ENCODE data around the gene CCDC138. TPM values are rescaled to one million over a fixed set of nuclear protein-coding genes. Genes with fewer than 3 reads are reported as not detected.

CCDC138 gene
- total RNA-seq, 1 donor from 2014 or later: 1.00 TPM

DNA sequence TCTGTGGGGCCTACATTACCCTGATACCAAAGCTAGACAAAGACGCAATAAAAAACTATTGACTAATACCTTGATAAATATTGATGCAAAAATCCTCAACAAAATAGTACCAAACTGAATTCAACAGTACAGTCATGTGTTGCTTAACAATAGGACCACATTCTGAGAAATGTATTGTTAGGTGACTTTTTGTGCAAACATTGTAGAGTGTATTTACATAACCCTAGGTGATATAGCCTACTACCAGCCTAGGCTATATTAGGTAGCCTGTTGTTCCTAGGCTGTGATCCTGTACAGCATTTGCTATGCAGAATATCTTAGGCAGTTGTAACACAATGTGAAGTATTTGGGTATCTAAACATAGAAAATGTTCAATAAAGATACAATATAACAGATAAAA lies 36.7 kb downstream of the CCDC138 start:
- ATAC-seq (ENCODE audit: poor library complexity) (no peak), DNase-seq (no peak)
- intact Hi-C loops (cut with DNase I): no loop called here

DNA sequence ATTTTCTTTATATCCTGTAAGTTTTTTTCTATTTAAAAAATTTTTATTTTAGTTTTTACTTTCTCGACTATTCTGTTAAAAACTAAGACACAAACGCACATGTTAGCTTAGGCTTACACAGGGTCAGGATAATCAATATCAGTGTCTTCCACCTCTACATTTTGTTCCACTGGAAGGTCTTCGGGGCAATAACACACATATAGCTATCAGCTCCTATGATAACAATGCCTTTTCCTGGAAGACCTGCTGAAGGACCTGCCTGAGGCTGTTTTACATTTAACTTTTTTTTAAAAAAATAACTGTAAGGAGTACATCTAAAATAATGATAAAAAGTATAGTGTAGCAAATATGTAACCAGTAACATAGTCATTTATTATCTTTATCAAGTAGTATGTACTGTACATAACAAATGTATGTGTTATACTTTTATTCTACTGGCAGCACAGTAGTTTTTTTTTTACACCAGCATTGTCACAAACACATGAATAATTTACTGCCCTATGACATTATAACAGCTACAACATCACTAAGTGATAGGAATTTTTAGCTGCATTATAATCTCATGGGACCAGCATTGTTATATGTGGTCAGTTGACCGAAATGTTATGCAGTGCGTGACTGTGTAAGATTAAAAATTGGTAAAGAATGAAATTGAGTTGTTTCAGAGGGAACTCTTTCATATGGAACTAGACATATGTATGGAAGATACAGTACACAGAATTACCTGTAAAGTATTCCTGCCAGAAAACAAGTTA lies 37.9 kb downstream of the CCDC138 start:
- DNase-seq (no peak), ATAC-seq (ENCODE audit: poor library complexity) (no peak)
- intact Hi-C loops (cut with DNase I): no loop called here

DNA sequence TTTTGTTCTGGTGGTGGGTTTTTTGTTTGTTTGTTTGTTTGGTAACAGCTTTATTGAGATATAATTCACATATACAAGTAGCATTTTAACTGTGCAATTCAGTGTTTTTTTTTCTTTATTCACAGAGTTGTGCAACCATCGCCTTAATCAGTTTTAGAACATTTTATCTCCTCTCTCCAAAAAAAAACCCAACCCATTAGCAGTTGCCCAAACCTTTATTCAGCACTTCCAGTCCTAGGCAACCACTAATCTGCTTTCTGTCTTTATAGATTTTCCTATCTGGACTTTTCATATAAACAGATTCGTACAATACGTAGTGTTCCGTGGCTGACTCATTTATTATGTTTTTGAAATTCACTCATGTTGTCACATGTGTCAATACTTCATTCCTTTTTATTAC lies 38.7 kb downstream of the CCDC138 start:
- intact Hi-C loops (cut with DNase I): no loop called here
- no peak for DNase-seq
- no peak for ATAC-seq (ENCODE audit: poor library complexity)

DNA sequence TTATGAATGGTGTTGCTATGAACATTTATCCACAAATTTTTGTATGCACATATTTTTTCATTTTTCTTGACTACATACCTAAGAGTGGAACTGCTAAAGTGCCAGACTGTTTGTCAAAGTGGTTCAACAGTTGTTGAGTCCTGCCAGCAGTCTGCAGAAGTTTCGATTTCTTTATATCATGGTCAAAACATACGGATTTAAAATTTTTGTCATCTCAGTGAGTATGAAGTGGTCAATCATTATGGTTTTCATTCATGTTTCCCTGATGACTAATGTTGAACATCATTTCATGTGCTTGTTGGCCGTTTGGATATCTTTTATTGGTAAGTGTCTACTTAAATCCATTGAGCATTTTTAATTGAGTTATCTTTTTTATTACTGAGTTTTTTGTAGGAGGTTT lies 39.2 kb downstream of the CCDC138 start:
- no peak for ATAC-seq (ENCODE audit: poor library complexity)
- DNase-seq: no peak
- intact Hi-C loops (cut with DNase I): no loop called here

DNA sequence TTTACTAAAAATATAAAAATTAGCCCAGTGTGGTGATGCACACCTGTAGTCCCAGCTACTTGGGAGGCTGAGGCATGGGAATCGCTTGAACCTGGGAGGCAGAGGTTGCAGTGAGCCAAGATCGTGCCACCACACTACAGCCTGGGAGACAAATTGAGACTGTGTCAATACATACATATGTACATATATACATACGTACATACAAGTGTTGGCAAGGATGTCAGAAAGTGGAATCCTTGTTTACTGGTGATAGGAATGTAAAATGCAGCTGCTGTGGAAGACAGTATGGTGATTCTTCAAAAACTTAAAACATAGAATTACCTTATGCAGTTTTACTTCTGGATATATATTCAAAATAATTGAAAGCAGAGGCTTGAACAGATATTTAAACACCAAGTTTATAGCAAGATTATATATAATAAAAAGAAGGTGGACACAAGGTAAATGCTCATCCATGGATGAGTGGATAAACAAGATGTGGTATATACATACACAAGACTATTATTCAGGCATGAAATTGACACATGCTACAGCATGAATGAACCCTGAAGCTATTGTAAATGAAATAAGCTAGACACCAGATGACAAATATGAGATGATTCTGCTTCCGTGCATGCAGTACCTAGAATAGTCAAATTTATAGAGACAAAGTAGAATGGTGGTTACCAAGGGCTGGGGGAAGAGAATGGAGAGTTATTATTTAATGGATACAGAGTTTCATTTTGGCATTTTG lies 43.2 kb downstream of the CCDC138 start:
- intact Hi-C loops (cut with DNase I): no loop called here
- ATAC-seq (ENCODE audit: poor library complexity) (no peak), DNase-seq (no peak)

DNA sequence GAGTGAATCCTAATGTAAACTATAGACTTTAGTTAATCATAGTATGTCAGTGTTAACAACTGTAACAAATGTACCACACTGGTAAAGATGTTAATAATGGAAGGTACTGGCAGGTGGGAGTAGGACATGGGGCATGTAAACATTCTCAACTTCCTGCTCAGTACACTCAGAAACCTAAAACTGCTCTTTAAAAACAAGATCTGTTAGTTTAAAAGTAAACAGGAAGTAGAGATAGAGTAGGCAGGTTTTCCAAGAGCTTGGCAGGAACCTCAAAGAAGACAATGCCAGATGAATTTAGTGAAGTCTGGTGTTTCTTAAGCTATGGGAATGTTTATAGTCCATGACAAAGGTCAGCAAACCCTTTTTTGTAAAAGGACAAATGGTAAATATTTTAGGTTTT lies 46.6 kb downstream of the CCDC138 start:
- no peak for DNase-seq
- no peak for ATAC-seq (ENCODE audit: poor library complexity)
- intact Hi-C loops (cut with DNase I): no loop called here

DNA sequence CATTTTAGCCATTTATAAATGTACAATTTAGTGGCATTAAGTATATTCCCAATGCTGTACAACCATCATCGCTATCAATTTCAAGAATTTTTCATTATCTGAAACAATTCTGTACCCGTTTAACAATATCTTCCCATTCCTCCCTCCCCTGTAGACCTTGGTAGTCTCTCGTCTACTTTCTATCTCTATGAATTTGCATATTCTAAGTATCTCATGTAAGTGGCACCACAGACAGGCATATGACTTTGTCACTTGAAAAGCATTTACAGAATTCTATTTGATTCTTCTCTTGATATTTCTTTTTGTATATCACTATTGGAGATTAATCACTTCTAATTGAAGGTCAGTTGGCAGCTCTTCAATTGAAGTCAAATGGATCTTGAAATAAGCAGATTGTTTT lies 48.0 kb downstream of the CCDC138 start:
- ATAC-seq (ENCODE audit: poor library complexity): no peak
- DNase-seq: no peak
- intact Hi-C loops (cut with DNase I): no loop called here

DNA sequence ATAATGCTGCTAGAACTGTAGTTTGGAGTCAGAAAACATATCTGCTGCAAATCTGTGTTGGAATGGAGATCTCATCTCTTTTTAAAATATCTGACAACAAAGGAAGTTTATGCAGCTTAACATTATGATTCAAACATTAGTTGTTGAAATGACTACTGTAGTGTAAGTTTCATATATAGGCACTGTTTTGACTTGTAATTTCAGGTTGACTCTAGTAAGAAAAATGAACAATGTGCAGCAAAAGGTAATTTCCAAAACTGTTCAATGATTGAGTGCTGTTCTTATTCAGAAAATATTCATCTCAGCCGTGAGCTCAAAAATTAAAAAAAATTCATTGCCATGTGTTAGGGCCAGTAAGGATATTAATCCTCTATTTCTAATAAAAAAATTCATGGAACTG lies 48.5 kb downstream of the CCDC138 start:
- no peak for DNase-seq
- intact Hi-C loops (cut with DNase I): no loop called here
- no peak for ATAC-seq (ENCODE audit: poor library complexity)

DNA sequence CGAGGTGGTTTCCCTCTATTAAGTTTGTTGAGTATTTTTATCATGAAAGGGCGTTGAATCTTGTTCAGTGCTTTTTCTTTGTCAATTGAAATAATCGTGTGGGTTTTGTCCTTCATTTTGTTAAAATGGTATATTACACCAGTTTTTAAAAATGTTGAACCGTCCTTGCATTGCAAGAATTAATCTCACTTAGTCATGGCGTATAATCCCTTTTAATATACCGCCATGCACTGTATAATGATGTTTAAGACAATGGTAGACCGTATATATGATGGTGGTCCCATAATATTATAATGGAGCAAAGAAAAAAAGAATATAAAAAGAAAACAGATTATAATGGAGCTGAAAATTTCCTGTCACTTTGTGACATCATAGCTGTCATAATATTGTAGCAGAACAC lies 50.6 kb downstream of the CCDC138 start:
- no peak for ATAC-seq (ENCODE audit: poor library complexity)

DNA sequence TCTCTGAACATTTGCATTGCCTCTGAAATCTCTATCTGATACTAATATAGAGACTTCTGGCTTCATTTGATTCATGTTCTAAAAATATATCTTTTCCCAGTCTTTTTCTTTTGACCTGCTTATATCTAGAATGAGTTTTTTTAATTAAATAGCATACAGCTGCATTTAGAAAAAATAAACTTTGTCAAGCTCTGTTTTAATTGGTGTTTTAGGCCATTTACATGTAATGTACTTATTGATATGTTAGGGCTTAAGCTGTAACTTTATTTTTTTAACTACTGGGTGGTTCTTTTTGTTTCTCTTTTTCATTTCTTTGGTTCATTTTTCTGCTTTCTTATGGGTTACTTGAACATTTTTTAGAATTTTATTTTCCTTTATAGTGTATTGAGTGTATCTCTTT lies 54.9 kb downstream of the CCDC138 start:
- no peak for ATAC-seq (ENCODE audit: poor library complexity)
- intact Hi-C loops (cut with DNase I): no loop called here
- DNase-seq: no peak

More for the DNA sequence above, 50.6 kb downstream of the CCDC138 start:
- DNase-seq: no peak
- intact Hi-C loops (cut with DNase I): no loop called here

DNA sequence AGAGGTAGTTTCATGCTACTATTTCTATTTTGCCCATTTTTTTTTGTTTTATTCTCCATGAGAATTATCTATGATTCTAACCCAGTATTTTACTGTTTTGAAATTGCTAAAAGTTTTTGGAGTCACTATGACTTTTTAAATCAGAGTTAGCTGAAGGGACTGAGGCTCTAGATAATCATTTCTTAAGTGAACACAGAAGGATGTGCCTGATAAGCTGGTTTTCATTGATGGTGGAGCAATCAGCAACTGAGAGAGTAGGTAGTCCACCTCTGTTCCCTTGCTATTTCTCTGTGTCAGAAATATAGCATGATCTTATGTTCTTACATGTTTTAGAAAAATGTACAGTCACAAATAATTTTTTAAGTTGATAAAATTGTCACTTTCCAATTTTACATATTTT lies 59.4 kb downstream of the CCDC138 start:
- intact Hi-C loops (cut with DNase I): no loop called here
- ATAC-seq (ENCODE audit: poor library complexity) (no peak), DNase-seq (no peak)

DNA sequence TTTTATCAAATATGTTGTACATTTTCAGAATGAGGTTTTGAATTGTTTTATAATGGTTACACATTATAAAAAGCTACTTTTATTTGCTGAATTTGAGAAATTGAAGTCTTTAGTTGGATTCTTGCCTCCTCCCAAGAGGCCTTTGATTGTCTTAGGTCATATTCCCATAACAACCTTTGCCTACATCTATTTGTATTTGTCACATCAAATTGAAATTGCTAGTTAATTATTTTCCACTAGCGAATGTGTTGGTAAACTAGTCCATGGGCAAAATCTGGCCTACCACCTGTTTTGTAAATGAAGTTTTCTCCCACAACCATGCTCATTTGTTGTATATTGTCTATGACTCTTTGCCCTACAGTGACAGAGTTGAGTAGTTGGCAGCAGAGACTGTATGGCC lies 60.4 kb downstream of the CCDC138 start:
- intact Hi-C loops (cut with DNase I): no loop called here
- DNase-seq (no peak), ATAC-seq (ENCODE audit: poor library complexity) (no peak)

DNA sequence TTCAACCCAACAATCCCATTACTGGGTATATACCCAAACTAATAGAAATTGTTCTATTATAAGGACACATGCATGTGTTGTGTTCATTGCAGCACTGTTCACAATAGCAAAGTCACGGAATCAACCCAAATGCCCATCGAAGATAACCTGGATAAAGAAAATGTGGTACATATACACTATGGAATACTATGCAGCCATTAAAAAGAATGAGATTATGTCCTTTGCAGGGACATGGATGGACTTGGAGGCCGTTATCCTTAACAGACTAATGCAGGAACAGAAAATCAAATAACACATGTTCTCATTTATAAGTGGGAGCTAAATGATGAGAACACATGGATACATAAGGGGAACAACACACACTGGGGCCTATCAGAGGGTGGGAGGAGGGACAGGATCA lies 65.8 kb downstream of the CCDC138 start:
- intact Hi-C loops (cut with DNase I): no loop called here
- ATAC-seq (ENCODE audit: poor library complexity): no peak
- DNase-seq: no peak

DNA sequence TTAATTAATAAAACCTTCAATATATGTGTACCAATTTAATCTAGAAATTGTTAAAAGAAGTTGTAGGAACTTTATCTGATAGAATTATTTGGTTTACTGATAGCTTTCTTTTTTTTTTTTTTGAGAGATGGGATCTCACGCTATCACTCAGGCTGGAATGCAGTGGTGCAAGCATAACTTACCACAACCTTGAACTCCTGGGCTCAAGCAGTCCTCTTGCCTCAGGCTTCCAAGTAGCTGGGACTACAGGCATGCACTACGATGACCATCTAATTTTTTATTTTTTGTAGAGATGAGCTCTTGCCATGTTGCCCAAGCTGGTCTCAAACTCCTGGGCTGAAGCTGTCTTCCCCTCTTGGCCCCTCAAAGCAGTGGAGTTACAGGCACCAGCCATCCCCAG lies 66.8 kb downstream of the CCDC138 start:
- DNase-seq: no peak
- ATAC-seq (ENCODE audit: poor library complexity): no peak
- intact Hi-C loops (cut with DNase I): no loop called here

DNA sequence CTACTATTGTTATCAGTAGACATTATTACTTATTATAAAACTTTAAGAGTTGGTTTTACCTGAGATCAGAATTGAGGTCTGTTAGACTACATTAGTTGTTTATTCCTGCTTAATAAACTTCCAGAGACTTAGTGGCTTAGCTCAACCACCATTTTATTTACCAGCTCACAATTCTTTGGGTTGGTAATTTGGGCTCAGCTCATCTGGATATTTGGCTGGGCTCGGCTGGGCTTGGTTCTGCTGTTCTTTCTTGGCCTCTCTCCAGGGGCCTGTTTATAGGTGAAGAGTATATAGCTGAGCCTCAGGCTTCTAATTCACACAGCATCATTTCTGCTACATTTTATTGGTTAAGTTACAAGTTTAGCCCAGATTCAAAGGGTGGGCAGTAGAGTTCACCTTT lies 67.9 kb downstream of the CCDC138 start:
- intact Hi-C loops (cut with DNase I): no loop called here
- no peak for ATAC-seq (ENCODE audit: poor library complexity)

DNA sequence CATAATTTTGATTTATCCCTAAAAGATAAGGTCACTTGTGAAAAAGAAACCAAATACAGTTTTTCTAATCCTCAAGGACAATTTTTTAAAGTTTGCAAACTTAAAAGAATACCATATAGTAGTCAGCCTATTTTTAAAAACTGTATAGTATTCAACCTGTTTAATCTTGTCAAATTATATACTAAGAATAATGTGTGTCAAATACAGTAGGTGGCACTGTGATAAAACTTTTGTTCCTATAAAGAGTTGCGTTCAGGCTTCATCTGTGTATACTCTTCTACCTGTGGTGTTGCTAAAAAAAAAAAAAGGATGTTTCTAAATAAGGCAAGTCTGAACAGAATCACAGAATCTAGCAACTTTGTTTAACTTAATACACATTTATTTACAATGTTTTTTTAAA lies 68.6 kb downstream of the CCDC138 start:
- intact Hi-C loops (cut with DNase I): loop anchor here (5.0 kb wide), 1 partner anchor 132 kb away; the partner anchor contains the start of gene EDAR
- DNase-seq (no peak), ATAC-seq (ENCODE audit: poor library complexity) (peak; percentile 62)

More for the DNA sequence above, 67.9 kb downstream of the CCDC138 start:
- DNase-seq: no peak

DNA sequence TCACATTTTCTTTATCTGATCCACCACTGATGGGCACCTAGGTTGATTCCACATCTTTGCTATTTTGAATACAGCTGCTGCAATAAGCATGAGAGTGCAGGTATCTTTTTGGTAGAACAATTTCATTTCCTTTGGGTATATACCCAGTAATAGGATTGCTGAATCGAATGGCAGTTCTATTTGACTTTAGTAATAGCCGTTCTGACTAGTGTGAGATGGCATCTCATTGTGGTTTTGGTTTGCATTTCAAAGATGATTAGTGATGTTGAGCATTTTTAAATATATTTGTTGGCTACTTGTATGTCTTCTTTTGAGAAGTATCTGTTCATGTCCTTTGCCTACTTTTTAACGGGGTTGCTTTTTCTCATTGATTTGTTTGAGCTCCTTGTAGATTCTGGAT lies 72.3 kb downstream of the CCDC138 start:
- intact Hi-C loops (cut with DNase I): loop anchor here (5.0 kb wide), 1 partner anchor 128 kb away; the partner anchor contains the start of gene EDAR
- DNase-seq (no peak), ATAC-seq (ENCODE audit: poor library complexity) (no peak)

DNA sequence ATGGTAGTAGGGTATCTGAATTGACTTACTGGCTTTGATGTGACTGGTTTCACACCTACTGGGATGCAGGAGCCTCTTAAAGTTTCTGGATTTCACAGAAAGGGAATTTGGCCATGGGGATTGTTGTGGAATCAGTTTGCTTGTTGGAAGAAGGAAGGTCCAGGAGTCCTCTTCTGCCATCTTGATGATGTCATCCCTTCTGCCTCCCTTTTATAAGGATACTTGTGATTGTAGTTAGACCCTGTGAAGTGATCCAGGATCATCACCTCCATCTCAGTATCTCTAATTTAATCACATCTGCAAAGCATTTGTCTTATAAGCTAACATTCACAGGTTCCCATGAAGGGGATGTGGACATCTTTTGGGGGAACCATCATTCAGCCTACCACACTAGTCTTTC lies 79.5 kb downstream of the CCDC138 start:
- no peak for ATAC-seq (ENCODE audit: poor library complexity)
- intact Hi-C loops (cut with DNase I): no loop called here
- no peak for DNase-seq

DNA sequence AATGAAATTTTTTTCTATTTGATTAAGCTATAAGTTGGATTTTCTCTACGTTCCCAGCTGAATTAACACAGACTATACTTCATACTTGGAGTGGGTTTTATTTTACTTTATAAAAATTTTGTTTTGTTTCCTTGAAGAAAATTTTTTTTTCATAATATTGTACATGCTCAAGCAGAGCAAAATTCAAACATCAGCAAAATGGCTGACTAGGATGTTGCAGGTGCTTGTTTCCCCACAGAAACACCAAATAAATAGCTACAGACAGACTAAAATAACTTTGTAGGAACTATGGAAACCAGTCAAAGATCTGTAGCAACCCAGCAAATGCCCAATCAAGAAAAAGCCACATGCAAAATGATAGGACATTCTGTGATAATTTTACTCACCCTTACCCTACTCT lies 82.3 kb downstream of the CCDC138 start:
- DNase-seq: no peak
- intact Hi-C loops (cut with DNase I): no loop called here
- no peak for ATAC-seq (ENCODE audit: poor library complexity)

DNA sequence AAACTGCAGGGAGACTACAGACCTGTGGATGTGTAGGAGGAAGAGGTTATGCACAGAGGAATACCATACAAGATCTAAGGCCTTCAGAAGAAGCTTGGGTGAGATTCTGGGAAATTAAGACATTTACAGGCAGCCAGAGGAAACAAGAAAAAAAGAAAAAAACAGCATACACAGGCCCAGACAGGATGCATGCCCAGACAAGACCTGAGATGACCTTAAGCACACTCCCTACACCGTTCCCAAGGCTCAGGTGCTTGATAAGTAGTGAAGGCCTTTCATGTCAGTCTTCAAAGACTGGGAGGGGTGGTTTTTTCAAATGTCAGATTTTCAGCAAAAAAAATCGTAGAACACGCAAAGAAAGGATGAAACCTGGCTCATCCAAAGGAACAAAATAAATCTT lies 83.0 kb downstream of the CCDC138 start:
- no peak for ATAC-seq (ENCODE audit: poor library complexity)
- no peak for DNase-seq
- intact Hi-C loops (cut with DNase I): no loop called here
